ENCODE results near the gene MAP2K2. TPM values are rescaled to one million over a fixed set of nuclear protein-coding genes. Genes with fewer than 3 reads are reported as not detected.
A peak's percentile ranks its signal among the peaks of the same experiment; 100 is the strongest.
"Not testable (repeated sequence)": the region's sequence is repeated elsewhere in the genome, so short reads cannot be mapped to it uniquely, and the experiment has no call there.

Gene MAP2K2
- polyA plus RNA-seq (ENCODE audit: insufficient read length in 12 of 12): 100 to 1,000 TPM in 6 of 12 donors, 10 to 100 TPM in 6; 74.0 to 196 (median 100) TPM
- long read RNA-seq, donor 1, transcript MAP2K2-201 (11 exons, 1,734 nt): major isoform, 31 of 39 reads
- long read RNA-seq, donor 1, partial matches to known transcripts: 6 of 39 reads
- long read RNA-seq, donor 1, other reads (novel, unspliced or antisense): 0 of 39 reads
- long read RNA-seq, donor 2, transcript MAP2K2-201 (11 exons, 1,734 nt): major isoform, 57 of 58 reads
- long read RNA-seq, donor 2, partial matches to known transcripts: 0 of 58 reads
- long read RNA-seq, donor 2, other reads (novel, unspliced or antisense): 0 of 58 reads
- long read RNA-seq, donor 3, transcript MAP2K2-201 (11 exons, 1,734 nt): major isoform, 20 of 21 reads
- long read RNA-seq, donor 3, partial matches to known transcripts: 0 of 21 reads
- long read RNA-seq, donor 3, other reads (novel, unspliced or antisense): 0 of 21 reads
- long read RNA-seq, donor 4, transcript MAP2K2-201 (11 exons, 1,734 nt): major isoform, 7 of 7 reads
- long read RNA-seq, donor 4, partial matches to known transcripts: 0 of 7 reads
- long read RNA-seq, donor 4, other reads (novel, unspliced or antisense): 0 of 7 reads
- long read RNA-seq, donor 5, transcript MAP2K2-201 (11 exons, 1,734 nt): major isoform, 64 of 82 reads
- long read RNA-seq, donor 5, partial matches to known transcripts: 10 of 82 reads
- long read RNA-seq, donor 5, other reads (novel, unspliced or antisense): 6 of 82 reads
- long read RNA-seq, donor 6, transcript MAP2K2-201 (11 exons, 1,734 nt): major isoform, 21 of 32 reads
- long read RNA-seq, donor 6, partial matches to known transcripts: 9 of 32 reads
- long read RNA-seq, donor 6, other reads (novel, unspliced or antisense): 0 of 32 reads
- long read RNA-seq, donor 7, transcript MAP2K2-201 (11 exons, 1,734 nt): major isoform, 25 of 31 reads
- long read RNA-seq, donor 7, partial matches to known transcripts: 5 of 31 reads
- long read RNA-seq, donor 7, other reads (novel, unspliced or antisense): 0 of 31 reads
- long read RNA-seq, donor 8, transcript MAP2K2-201 (11 exons, 1,734 nt): major isoform, 48 of 53 reads
- long read RNA-seq, donor 8, partial matches to known transcripts: 5 of 53 reads
- long read RNA-seq, donor 8, other reads (novel, unspliced or antisense): 0 of 53 reads
- long read RNA-seq, donor 9, transcript MAP2K2-201 (11 exons, 1,734 nt): major isoform, 34 of 39 reads
- long read RNA-seq, donor 9, partial matches to known transcripts: 5 of 39 reads
- long read RNA-seq, donor 9, other reads (novel, unspliced or antisense): 0 of 39 reads
- long read RNA-seq, donor 10, transcript MAP2K2-201 (11 exons, 1,734 nt): major isoform, 46 of 59 reads
- long read RNA-seq, donor 10, partial matches to known transcripts: 6 of 59 reads
- long read RNA-seq, donor 10, other reads (novel, unspliced or antisense): 5 of 59 reads
- long read RNA-seq, donor 11, transcript MAP2K2-201 (11 exons, 1,734 nt): major isoform, 41 of 47 reads
- long read RNA-seq, donor 11, partial matches to known transcripts: 5 of 47 reads
- long read RNA-seq, donor 11, other reads (novel, unspliced or antisense): 0 of 47 reads

- peak; percentile 94 for DNase-seq
Measured at GRCh38 chr19:4123615-4124568, at the start of gene MAP2K2. Gene MAP2K2 (minus strand): TSS chr19:4124122. CDS start chr19:4123875, 247 bp downstream.

GRCh38 chr19:4172861-4173473 is 49.0 kb upstream of the MAP2K2 start:
- DNase-seq: peak; percentile 51

- no peak for DNase-seq
Measured at GRCh38 chr19:4171676-4172075, 47.8 kb upstream of the MAP2K2 start.

- no peak for DNase-seq
Measured at GRCh38 chr19:4164262-4164661, 40.3 kb upstream of the MAP2K2 start.

GRCh38 chr19:4161415-4162077 is 37.6 kb upstream of the MAP2K2 start:
- no peak for DNase-seq

GRCh38 chr19:4157971-4158370 is 34.0 kb upstream of the MAP2K2 start:
- not testable (repeated sequence) for DNase-seq

GRCh38 chr19:4157164-4157563 is 33.2 kb upstream of the MAP2K2 start:
- DNase-seq: no peak

- DNase-seq: no peak
Measured at GRCh38 chr19:4154571-4155312, 30.8 kb upstream of the MAP2K2 start.

- DNase-seq: no peak
Measured at GRCh38 chr19:4152241-4152998, 28.5 kb upstream of the MAP2K2 start.

- no peak for DNase-seq
Measured at GRCh38 chr19:4151623-4152022, 27.7 kb upstream of the MAP2K2 start.

GRCh38 chr19:4149518-4150288 is 25.8 kb upstream of the MAP2K2 start:
- DNase-seq: no peak

- no peak for DNase-seq
Measured at GRCh38 chr19:4144666-4145249, 20.8 kb upstream of the MAP2K2 start.

- not testable (repeated sequence) for DNase-seq
Measured at GRCh38 chr19:4142916-4143315, 19.0 kb upstream of the MAP2K2 start.

- DNase-seq: no peak
Measured at GRCh38 chr19:4140237-4140711, 16.4 kb upstream of the MAP2K2 start.

- peak; percentile 40 for DNase-seq
Measured at GRCh38 chr19:4139614-4140236, 15.8 kb upstream of the MAP2K2 start.
